ENCODE results near the gene GALNT17. TPM values are rescaled to one million over a fixed set of nuclear protein-coding genes. Genes with fewer than 3 reads are reported as not detected.
"Not testable (repeated sequence)": the region's sequence is repeated elsewhere in the genome, so short reads cannot be mapped to it uniquely, and the experiment has no call there.

The GALNT17 gene
- polyA plus RNA-seq, 1 donor (not counting 4 experiments of a cell fraction or from before 2014, with no cell fraction given): not detected

DNA sequence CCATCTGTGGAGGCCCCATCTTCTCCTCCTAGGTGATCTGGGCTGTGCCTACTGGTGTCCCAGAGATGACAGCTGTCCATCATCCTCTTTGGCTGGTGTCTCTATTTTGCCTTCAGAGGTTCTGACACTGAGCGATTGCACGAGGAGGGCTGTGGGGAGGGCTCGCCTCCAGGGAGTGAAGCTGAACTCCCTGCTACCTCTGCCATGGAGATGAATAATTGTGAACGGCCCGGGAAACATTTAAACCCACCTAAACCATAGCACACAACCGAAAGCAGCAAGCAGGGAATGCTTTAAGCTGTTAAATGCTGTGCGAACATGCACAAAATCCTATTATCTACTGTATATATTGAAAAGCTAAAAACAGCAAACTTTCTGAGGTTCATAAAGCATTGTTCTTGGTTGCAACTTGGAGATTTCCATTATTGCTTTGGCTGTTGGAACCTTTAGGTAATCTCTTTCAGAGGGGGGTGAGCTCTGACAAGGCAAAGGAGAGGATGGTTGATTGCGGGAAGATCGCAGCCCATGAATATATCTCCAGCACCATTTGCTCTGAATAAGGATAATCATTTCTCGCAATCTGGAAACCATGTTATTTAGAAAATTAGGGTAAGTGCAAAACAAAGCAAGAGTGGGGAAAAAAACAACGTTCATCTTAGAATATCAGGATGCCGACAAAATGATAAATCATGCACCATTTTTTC is 507.6 kb downstream of the GALNT17 start:
- Histone ChIP-seq H3K9me1 (ENCODE audit: control insufficient read depth, extremely low read depth, insufficient read depth, low read length) (no peaks in the 10 kb centered on the region), H3K27me3 (ENCODE audit: control insufficient read depth, extremely low read depth, insufficient read depth, low read length) (no peaks in the 10 kb centered on the region), H3K9ac (ENCODE audit: control insufficient read depth, extremely low read depth, insufficient read depth, low read length) (no peak overlapping the region), H3K4me3 (ENCODE audit: control insufficient read depth in 2 of 3, extremely low read depth in 1 of 3, insufficient read depth in 2 of 3, low read depth in 1 of 3, low read length in 3 of 3) (no peak overlapping the region), H3K9me3 (ENCODE audit: control insufficient read depth, low read depth, low read length) (no peaks in the 10 kb centered on the region), H3K27ac (ENCODE audit: control insufficient read depth, insufficient read depth, low read length) (no peak overlapping the region), H4K20me1 (ENCODE audit: control insufficient read depth, extremely low read depth, insufficient read depth, low read length) (no peaks in the 10 kb centered on the region), H2AFZ (ENCODE audit: control insufficient read depth, low read length) (no peak overlapping the region), H3K4me1 (ENCODE audit: control insufficient read depth, extremely low read depth, insufficient read depth, low read length) (no peaks in the 10 kb centered on the region), H3K79me2 (ENCODE audit: control insufficient read depth, insufficient read depth, low read length) (no peaks in the 10 kb centered on the region), H3K4me2 (ENCODE audit: control insufficient read depth, extremely low read depth, insufficient read depth, low read depth, low read length) (no peak overlapping the region), H3K36me3 (ENCODE audit: control insufficient read depth in 2 of 2, extremely low read depth in 1 of 2, insufficient read depth in 2 of 2, low read length in 2 of 2) (no peaks in the 10 kb centered on the region)
- TF ChIP-seq, protein P1, sequence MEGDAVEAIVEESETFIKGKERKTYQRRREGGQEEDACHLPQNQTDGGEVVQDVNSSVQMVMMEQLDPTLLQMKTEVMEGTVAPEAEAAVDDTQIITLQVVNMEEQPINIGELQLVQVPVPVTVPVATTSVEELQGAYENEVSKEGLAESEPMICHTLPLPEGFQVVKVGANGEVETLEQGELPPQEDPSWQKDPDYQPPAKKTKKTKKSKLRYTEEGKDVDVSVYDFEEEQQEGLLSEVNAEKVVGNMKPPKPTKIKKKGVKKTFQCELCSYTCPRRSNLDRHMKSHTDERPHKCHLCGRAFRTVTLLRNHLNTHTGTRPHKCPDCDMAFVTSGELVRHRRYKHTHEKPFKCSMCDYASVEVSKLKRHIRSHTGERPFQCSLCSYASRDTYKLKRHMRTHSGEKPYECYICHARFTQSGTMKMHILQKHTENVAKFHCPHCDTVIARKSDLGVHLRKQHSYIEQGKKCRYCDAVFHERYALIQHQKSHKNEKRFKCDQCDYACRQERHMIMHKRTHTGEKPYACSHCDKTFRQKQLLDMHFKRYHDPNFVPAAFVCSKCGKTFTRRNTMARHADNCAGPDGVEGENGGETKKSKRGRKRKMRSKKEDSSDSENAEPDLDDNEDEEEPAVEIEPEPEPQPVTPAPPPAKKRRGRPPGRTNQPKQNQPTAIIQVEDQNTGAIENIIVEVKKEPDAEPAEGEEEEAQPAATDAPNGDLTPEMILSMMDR (optimal IDR thresholded peaks at IDR 0.05 in 1 of 3, IDR thresholded peaks at IDR 0.05 in 1 of 3, conservative IDR thresholded peaks at IDR 0.05 in 1 of 3; ENCODE audit: extremely low read depth in 1 of 3, insufficient read depth in 2 of 3, low read length in 3 of 3): no peak
- no peak for TF ChIP-seq EZH2 (IDR thresholded peaks at IDR 0.05; ENCODE audit: low read length)
- DNase-seq (ENCODE audit: low read depth, low spot score) (no peak), FAIRE-seq (no peak)
- dilution Hi-C loops (cut with MboI; ENCODE audit: extremely low pct_ligation_motif_present, low sequenced_read_pairs): no loop called here

DNA sequence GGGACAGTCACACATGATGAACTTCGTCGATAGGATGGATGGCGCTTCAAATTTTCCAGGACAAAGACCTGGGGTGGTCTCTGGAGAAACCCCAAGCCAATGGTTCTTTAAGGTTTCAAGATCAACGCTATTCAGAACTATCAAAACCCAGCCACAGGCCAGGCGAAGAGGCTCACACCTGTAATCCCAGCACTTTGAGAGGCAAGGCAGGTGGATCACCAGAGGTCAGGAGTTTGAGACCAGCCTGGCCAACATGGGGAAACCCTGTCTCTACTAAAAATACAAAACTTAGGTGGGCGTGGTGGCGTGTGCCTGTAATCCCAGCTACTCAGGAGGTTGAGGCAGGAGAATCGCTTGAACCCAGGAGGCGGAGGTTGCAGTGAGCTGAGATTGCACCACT is 511.1 kb downstream of the GALNT17 start:
- H3K27ac ChIP-seq (ENCODE audit: control insufficient read depth, insufficient read depth, low read length); H3K36me3 ChIP-seq (ENCODE audit: control insufficient read depth in 2 of 2, extremely low read depth in 1 of 2, insufficient read depth in 2 of 2, low read length in 2 of 2); H3K9me3 ChIP-seq (ENCODE audit: control insufficient read depth, low read depth, low read length); dilution Hi-C loops (cut with MboI; ENCODE audit: extremely low pct_ligation_motif_present, low sequenced_read_pairs); H2AFZ ChIP-seq (ENCODE audit: control insufficient read depth, low read length); H3K9ac ChIP-seq (ENCODE audit: control insufficient read depth, extremely low read depth, insufficient read depth, low read length); H3K27me3 ChIP-seq (ENCODE audit: control insufficient read depth, extremely low read depth, insufficient read depth, low read length); H3K4me2 ChIP-seq (ENCODE audit: control insufficient read depth, extremely low read depth, insufficient read depth, low read depth, low read length); H3K4me3 ChIP-seq (ENCODE audit: control insufficient read depth in 2 of 3, extremely low read depth in 1 of 3, insufficient read depth in 2 of 3, low read depth in 1 of 3, low read length in 3 of 3); H4K20me1 ChIP-seq (ENCODE audit: control insufficient read depth, extremely low read depth, insufficient read depth, low read length); FAIRE-seq; DNase-seq (ENCODE audit: low read depth, low spot score); H3K79me2 ChIP-seq (ENCODE audit: control insufficient read depth, insufficient read depth, low read length); H3K4me1 ChIP-seq (ENCODE audit: control insufficient read depth, extremely low read depth, insufficient read depth, low read length); H3K9me1 ChIP-seq (ENCODE audit: control insufficient read depth, extremely low read depth, insufficient read depth, low read length): not testable (repeated sequence)

DNA sequence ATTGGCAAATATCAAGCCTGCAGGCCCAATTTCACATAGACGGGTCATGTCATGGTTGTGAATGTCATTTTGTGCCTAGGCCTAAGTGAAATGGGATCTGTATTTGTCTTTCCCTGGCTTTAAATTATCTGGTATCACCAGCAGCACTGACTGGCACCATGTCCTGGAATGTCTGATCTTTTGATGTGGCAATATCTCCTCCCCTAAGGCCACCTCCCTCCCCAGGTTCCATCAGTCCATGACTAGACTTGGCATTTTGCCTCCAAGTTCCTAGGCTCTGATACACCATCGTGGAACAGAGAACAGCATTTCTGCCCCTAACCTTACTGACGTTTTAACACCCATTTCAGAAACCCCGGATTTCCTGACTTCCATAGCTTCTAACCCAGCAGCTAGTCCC is 513.9 kb downstream of the GALNT17 start:
- peaks cover 4% of the 10 kb centered on the region for H3K9me3 ChIP-seq (ENCODE audit: control insufficient read depth, low read depth, low read length)
- H4K20me1 ChIP-seq (ENCODE audit: control insufficient read depth, extremely low read depth, insufficient read depth, low read length): no peaks in the 10 kb centered on the region
- dilution Hi-C loops (cut with MboI; ENCODE audit: extremely low pct_ligation_motif_present, low sequenced_read_pairs): no loop called here
- no peak overlapping the region for H3K9ac ChIP-seq (ENCODE audit: control insufficient read depth, extremely low read depth, insufficient read depth, low read length)
- no peaks in the 10 kb centered on the region for H3K9me1 ChIP-seq (ENCODE audit: control insufficient read depth, extremely low read depth, insufficient read depth, low read length)
- H2AFZ ChIP-seq (ENCODE audit: control insufficient read depth, low read length): no peak overlapping the region
- TF ChIP-seq, protein P1 (optimal IDR thresholded peaks at IDR 0.05 in 1 of 3, IDR thresholded peaks at IDR 0.05 in 1 of 3, conservative IDR thresholded peaks at IDR 0.05 in 1 of 3; ENCODE audit: extremely low read depth in 1 of 3, insufficient read depth in 2 of 3, low read length in 3 of 3): no peak
- no peak for TF ChIP-seq EZH2 (IDR thresholded peaks at IDR 0.05; ENCODE audit: low read length)
- H3K4me3 ChIP-seq (ENCODE audit: control insufficient read depth in 2 of 3, extremely low read depth in 1 of 3, insufficient read depth in 2 of 3, low read depth in 1 of 3, low read length in 3 of 3): no peak overlapping the region
- no peak overlapping the region for H3K27ac ChIP-seq (ENCODE audit: control insufficient read depth, insufficient read depth, low read length)
- FAIRE-seq (no peak), DNase-seq (ENCODE audit: low read depth, low spot score) (no peak)
- H3K4me2 ChIP-seq (ENCODE audit: control insufficient read depth, extremely low read depth, insufficient read depth, low read depth, low read length): no peak overlapping the region
- H3K79me2 ChIP-seq (ENCODE audit: control insufficient read depth, insufficient read depth, low read length): no peaks in the 10 kb centered on the region
- H3K4me1 ChIP-seq (ENCODE audit: control insufficient read depth, extremely low read depth, insufficient read depth, low read length): no peaks in the 10 kb centered on the region
- H3K36me3 ChIP-seq (ENCODE audit: control insufficient read depth in 2 of 2, extremely low read depth in 1 of 2, insufficient read depth in 2 of 2, low read length in 2 of 2): no peaks in the 10 kb centered on the region
- H3K27me3 ChIP-seq (ENCODE audit: control insufficient read depth, extremely low read depth, insufficient read depth, low read length): no peaks in the 10 kb centered on the region
